T-helper 1 cell treated with Interleukin-12 subunit alpha and Interleukin-12 subunit beta and Interleukin-4 antibody, amounts not matched to agents 30 μg/mL and 1 μg/mL, for 36 hours (primary cell): ENCODE results near the gene PPP3CA.
"Not testable (repeated sequence)": the region's sequence is repeated elsewhere in the genome, so short reads cannot be mapped to it uniquely, and the experiment has no call there.

Experiments used
- H3K27ac Mint-ChIP-seq: one replicate; pipeline ENCODE4 v1.8.0; 2021; ENCODE audit warnings: mild to moderate bottlenecking, mixed read lengths
- H3K27me3 Mint-ChIP-seq: one replicate; pipeline ENCODE4 v1.8.0; 2021; ENCODE audit warnings: low read depth, mixed read lengths
- H3K36me3 Mint-ChIP-seq: one replicate; pipeline ENCODE4 v1.8.0; 2021; ENCODE audit warnings: low read depth, mixed read lengths
- H3K4me1 Mint-ChIP-seq: one replicate; pipeline ENCODE4 v1.8.0; 2021; ENCODE audit warnings: low read depth, mixed read lengths
- H3K4me3 Mint-ChIP-seq: one replicate; pipeline ENCODE4 v1.8.0; 2021; ENCODE audit warnings: mild to moderate bottlenecking, moderate library complexity, mixed read lengths
- H3K9me3 Mint-ChIP-seq: one replicate; pipeline ENCODE4 v1.8.0; 2021; ENCODE audit warnings: mixed read lengths

PPP3CA gene

GRCh38 chr4:101019313-101019712, 328.0 kb downstream of the PPP3CA start:
- Mint-ChIP-seq H3K4me3 (peak overlapping the region; percentile 58), H3K27me3 (no peaks in the 10 kb centered on the region), H3K9me3 (peaks cover 3% of the 10 kb centered on the region), H3K4me1 (peaks cover 53% of the 10 kb centered on the region), H3K27ac (peak overlapping the region; percentile 92), H3K36me3 (peaks cover 17% of the 10 kb centered on the region)

DNA sequence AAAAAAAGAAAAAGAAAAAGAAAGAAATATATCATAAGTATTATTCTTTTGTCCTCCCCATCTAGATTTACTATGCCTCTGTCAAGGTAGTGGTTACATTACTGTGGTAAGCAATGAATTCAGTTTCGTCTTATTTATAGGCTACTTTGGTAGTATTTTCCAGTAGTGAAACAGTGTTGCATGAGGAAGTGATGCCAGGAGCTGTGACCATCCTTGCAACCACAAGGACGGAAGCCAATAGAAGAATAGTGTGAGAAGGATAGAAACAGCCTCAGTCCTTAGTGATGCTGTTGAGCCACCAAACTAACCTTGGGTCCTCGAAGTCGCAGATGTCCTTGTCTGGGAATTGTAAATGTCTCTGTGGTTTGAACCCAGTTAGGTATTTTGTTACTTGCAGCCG, 328.5 kb downstream of the PPP3CA start:
- Mint-ChIP-seq H3K4me3 (peak overlapping the region; percentile 58), H3K4me1 (peaks cover 53% of the 10 kb centered on the region), H3K9me3 (peaks cover 3% of the 10 kb centered on the region), H3K27me3 (no peaks in the 10 kb centered on the region), H3K27ac (peak overlapping the region; percentile 92), H3K36me3 (peaks cover 17% of the 10 kb centered on the region)

- Mint-ChIP-seq H3K4me3 (no peak overlapping the region), H3K27ac (no peak overlapping the region), H3K9me3 (peaks cover 3% of the 10 kb centered on the region), H3K27me3 (peaks cover 8% of the 10 kb centered on the region), H3K36me3 (peaks cover 6% of the 10 kb centered on the region), H3K4me1 (peaks cover 39% of the 10 kb centered on the region)
Observed at GRCh38 chr4:101014417-101014816, 332.9 kb downstream of the PPP3CA start.

DNA sequence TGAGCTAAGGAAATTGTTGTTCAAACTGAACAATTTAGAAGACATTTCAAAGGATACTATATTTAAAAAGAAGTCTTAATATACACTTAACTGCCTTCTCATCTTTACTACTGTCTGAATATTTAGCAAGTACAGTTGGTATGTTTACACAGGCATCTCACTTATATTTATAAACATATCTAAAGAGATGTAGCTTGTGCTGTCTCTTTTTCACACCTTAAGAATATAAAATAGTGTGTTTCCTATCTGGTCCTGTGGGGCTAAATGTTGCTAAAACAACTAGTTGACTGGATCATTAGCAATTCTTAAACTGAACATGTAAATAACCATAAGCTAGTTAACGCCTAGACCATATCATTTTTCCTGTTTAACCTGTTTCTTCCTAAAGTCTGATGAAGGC, 336.3 kb downstream of the PPP3CA start:
- H3K27ac Mint-ChIP-seq: no peak overlapping the region
- H3K27me3 Mint-ChIP-seq: peaks cover 8% of the 10 kb centered on the region
- H3K36me3 Mint-ChIP-seq: peaks cover 3% of the 10 kb centered on the region
- no peak overlapping the region for H3K4me3 Mint-ChIP-seq
- peaks cover 24% of the 10 kb centered on the region for H3K4me1 Mint-ChIP-seq
- H3K9me3 Mint-ChIP-seq: peaks cover 1% of the 10 kb centered on the region

DNA sequence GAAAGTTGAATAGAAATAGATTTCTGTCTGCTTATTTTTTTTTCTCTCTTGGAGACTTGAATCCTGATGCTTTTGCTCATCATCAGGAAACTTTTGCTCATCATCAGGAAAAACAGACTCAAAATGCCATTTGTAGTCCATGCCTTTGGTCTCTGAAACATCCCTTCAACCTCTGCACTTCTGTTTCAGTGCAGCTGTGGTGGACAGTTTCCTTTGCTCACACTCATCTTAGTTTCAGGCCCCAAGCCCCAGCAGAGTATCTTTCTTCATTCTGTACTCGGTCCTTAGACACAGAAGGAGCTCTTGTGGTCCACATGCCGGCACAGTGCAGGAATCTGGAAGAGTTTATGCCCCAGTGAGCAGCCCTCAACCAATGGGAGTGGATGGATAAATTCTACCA, 337.9 kb downstream of the PPP3CA start:
- peak overlapping the region; percentile 26 for H3K4me3 Mint-ChIP-seq

GRCh38 chr4:101008503-101008902, 338.8 kb downstream of the PPP3CA start:
- H3K36me3 Mint-ChIP-seq: peaks cover 6% of the 10 kb centered on the region
- no peaks in the 10 kb centered on the region for H3K9me3 Mint-ChIP-seq
- H3K4me3 Mint-ChIP-seq: no peak overlapping the region
- peaks cover 20% of the 10 kb centered on the region for H3K4me1 Mint-ChIP-seq
- no peak overlapping the region for H3K27ac Mint-ChIP-seq
- peaks cover 10% of the 10 kb centered on the region for H3K27me3 Mint-ChIP-seq

More for the DNA sequence above, 337.9 kb downstream of the PPP3CA start:
- H3K36me3 Mint-ChIP-seq: peaks cover 6% of the 10 kb centered on the region
- H3K9me3 Mint-ChIP-seq: no peaks in the 10 kb centered on the region
- peaks cover 8% of the 10 kb centered on the region for H3K27me3 Mint-ChIP-seq
- H3K4me1 Mint-ChIP-seq: peaks cover 20% of the 10 kb centered on the region
- peak overlapping the region; percentile 43 for H3K27ac Mint-ChIP-seq

- Mint-ChIP-seq H3K36me3 (peaks cover 4% of the 10 kb centered on the region), H3K27me3 (peaks cover 17% of the 10 kb centered on the region)
Observed at GRCh38 chr4:101005659-101006058, 341.7 kb downstream of the PPP3CA start.

DNA sequence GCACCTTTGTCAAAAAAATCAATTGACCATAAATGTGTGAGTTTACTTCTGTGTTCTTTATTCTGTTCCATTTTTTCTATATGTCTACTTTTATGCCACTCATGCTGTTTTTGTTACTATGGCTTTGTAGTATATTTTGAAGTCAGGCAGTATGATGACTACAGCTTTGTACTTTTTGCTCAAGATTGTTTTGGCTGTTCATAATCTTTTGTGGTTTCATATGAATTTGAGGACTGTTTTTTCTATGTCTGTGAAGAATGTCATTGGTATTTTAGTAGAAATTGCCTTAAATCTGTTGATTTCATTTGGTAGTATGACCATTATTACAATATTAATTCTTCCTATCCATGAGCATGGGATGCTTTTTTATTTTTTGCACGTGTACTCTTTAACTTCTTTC, 346.8 kb downstream of the PPP3CA start:
- Mint-ChIP-seq H3K4me1 (peaks cover 2% of the 10 kb centered on the region), H3K4me3 (no peak overlapping the region), H3K36me3 (peaks cover 4% of the 10 kb centered on the region), H3K27ac (no peak overlapping the region), H3K27me3 (peaks cover 25% of the 10 kb centered on the region), H3K9me3 (peaks cover 3% of the 10 kb centered on the region)

More at GRCh38 chr4:101005659-101006058, 341.7 kb downstream of the PPP3CA start:
- Mint-ChIP-seq H3K4me1 (peaks cover 15% of the 10 kb centered on the region), H3K9me3 (peaks cover 3% of the 10 kb centered on the region), H3K27ac (no peak overlapping the region), H3K4me3 (no peak overlapping the region)

- H3K36me3 Mint-ChIP-seq: no peaks in the 10 kb centered on the region
- no peak overlapping the region for H3K4me3 Mint-ChIP-seq
- H3K27ac Mint-ChIP-seq: no peak overlapping the region
- H3K9me3 Mint-ChIP-seq: no peaks in the 10 kb centered on the region
- H3K4me1 Mint-ChIP-seq: peaks cover 2% of the 10 kb centered on the region
- H3K27me3 Mint-ChIP-seq: peaks cover 16% of the 10 kb centered on the region
Observed at GRCh38 chr4:100995671-100996070, 351.7 kb downstream of the PPP3CA start.

DNA sequence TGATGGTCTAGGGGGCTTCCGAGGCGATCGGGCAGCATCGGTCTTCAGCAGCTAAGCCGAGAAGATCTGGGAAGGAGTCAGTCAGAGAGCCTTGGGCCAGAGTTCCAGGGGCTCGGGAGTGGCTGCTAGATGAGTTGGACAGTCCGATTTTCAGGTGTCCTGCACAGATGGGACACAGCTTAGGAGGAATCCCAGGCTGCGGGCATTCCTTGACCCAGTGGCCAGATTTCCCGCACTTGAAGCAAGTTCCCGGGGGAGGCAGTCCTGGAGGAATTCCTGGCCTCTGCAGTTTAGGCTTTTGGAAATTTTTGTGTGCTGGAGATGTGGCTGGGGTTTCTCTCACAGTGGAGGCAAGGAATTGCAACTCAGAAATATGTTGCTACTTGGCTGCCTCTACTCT, 352.3 kb downstream of the PPP3CA start:
- H3K36me3 Mint-ChIP-seq, H3K9me3 Mint-ChIP-seq, H3K4me1 Mint-ChIP-seq, H3K27ac Mint-ChIP-seq, H3K4me3 Mint-ChIP-seq: not testable (repeated sequence)
- H3K27me3 Mint-ChIP-seq: peaks cover 11% of the 10 kb centered on the region

DNA sequence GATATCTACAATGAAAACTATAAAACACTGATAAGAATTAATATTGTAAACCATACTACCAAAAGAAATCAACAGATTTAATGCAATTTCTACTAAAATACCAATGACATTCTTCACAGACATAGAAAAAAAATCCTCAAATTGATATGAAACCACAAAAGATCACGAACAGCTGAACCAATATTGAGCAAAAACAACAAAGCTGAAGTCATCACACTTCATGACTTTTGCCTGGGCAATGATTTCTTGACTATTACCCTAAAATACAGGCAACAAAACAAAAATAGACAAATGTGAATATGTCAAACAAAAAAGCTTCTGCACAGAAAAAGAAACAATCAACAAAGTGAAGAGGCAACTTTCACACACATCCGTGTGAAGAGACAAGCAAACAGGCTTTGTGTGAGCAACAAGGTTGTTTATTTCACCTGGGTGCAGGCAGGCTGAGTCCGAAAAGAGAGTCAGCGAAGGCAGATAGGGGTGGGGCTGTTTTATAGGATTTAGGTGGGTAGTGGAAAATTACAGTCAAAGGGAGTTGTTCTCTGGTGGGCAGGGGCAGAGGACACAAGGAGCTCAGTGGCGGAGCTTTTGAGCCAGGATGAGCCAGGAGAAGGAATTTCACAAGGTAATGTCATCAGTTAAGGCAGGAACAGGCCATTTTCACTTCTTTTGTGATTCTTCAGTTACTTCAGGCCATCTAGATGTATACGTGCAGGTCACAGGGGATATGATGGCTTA, 355.8 kb downstream of the PPP3CA start:
- peaks cover 27% of the 10 kb centered on the region for H3K27me3 Mint-ChIP-seq
- H3K36me3 Mint-ChIP-seq, H3K4me1 Mint-ChIP-seq, H3K27ac Mint-ChIP-seq, H3K9me3 Mint-ChIP-seq, H3K4me3 Mint-ChIP-seq: not testable (repeated sequence)

GRCh38 chr4:100989401-100989800, 357.9 kb downstream of the PPP3CA start:
- no peaks in the 10 kb centered on the region for H3K36me3 Mint-ChIP-seq
- no peak overlapping the region for H3K27ac Mint-ChIP-seq
- no peak overlapping the region for H3K4me3 Mint-ChIP-seq
- no peaks in the 10 kb centered on the region for H3K4me1 Mint-ChIP-seq
- H3K9me3 Mint-ChIP-seq: no peaks in the 10 kb centered on the region
- H3K27me3 Mint-ChIP-seq: peaks cover 27% of the 10 kb centered on the region

DNA sequence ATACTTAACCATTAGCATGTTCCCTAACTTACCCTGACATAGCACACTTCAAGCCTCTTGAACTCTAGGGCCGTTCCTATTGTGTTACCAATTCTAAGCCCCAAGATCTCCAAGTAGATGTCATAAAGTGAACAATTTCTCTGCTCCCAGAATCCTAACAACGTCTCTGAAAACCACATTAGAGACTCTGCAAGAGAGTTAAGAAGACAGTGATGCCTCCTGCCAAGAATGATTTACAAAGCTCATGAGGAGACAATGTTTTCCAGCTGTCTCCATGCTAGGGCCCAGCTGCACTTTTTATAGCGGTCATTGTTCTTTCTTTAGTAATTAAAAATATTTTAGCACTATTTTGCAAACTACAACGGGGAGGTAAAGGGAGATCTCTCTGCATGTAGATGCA, 358.4 kb downstream of the PPP3CA start:
- Mint-ChIP-seq H3K27ac (no peak overlapping the region), H3K4me3 (no peak overlapping the region), H3K9me3 (no peaks in the 10 kb centered on the region), H3K36me3 (no peaks in the 10 kb centered on the region), H3K4me1 (no peaks in the 10 kb centered on the region), H3K27me3 (peaks cover 27% of the 10 kb centered on the region)

GRCh38 chr4:100986360-100986868, 360.9 kb downstream of the PPP3CA start:
- H3K4me3 Mint-ChIP-seq: no peak overlapping the region
- no peaks in the 10 kb centered on the region for H3K9me3 Mint-ChIP-seq
- H3K36me3 Mint-ChIP-seq: no peaks in the 10 kb centered on the region
- no peaks in the 10 kb centered on the region for H3K4me1 Mint-ChIP-seq
- H3K27ac Mint-ChIP-seq: no peak overlapping the region
- peaks cover 24% of the 10 kb centered on the region for H3K27me3 Mint-ChIP-seq

- Mint-ChIP-seq H3K27ac (no peak overlapping the region), H3K9me3 (no peaks in the 10 kb centered on the region), H3K4me1 (no peaks in the 10 kb centered on the region), H3K36me3 (no peaks in the 10 kb centered on the region), H3K27me3 (peaks cover 18% of the 10 kb centered on the region), H3K4me3 (no peak overlapping the region)
Observed at GRCh38 chr4:100985576-100985975, 361.8 kb downstream of the PPP3CA start.
